Measurements from ENCODE around the gene CSF2.
"Not testable (repeated sequence)": the region's sequence is repeated elsewhere in the genome, so short reads cannot be mapped to it uniquely, and the experiment has no call there.

CSF2 gene

DNA sequence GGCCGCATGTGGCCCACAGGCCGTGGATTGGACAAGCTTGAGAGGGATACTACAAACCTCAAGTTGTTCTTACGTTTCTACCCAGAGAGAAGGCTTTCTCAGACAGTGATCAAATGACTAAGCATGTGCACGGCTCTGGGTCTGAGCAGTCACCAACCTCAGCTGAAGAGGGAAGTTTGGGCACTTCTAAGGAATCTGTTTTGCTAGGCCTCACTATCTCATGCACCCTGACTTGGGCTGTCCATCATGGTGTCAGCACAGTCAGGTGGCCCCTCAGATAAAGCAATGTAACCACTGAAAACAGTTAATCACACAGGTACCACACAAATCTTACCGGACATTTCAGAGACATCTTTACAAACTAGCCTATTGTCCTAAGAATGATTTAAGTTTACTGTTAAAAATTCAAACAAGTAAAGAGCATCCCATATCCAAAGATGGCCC lies 24.6 kb downstream of the CSF2 start:
- H3K36me3 Mint-ChIP-seq (ENCODE audit: low read depth) = peaks cover 16% of the 10 kb centered on the region
- no peak overlapping the region for H3K4me3 Mint-ChIP-seq

GRCh38 chr5:132098621-132099020 lies 25.0 kb downstream of the CSF2 start:
- Mint-ChIP-seq H3K27ac (peak overlapping the region; percentile 71), H3K27me3 (ENCODE audit: low read depth) (no peaks in the 10 kb centered on the region), H3K4me1 (ENCODE audit: low read depth) (peaks cover 75% of the 10 kb centered on the region), H3K4me3 (peak overlapping the region; percentile 56), H3K36me3 (ENCODE audit: low read depth) (peaks cover 16% of the 10 kb centered on the region), H3K9me3 (no peaks in the 10 kb centered on the region)
- no peak for DNase-seq (ENCODE audit: low spot score)

More for the DNA sequence above, 24.6 kb downstream of the CSF2 start:
- Mint-ChIP-seq H3K27ac (peak overlapping the region; percentile 50), H3K9me3 (no peaks in the 10 kb centered on the region), H3K27me3 (ENCODE audit: low read depth) (no peaks in the 10 kb centered on the region), H3K4me1 (ENCODE audit: low read depth) (peaks cover 74% of the 10 kb centered on the region)
- peak; percentile 69 for DNase-seq (ENCODE audit: low spot score)

GRCh38 chr5:132099076-132099748 lies 25.6 kb downstream of the CSF2 start:
- H3K4me3 Mint-ChIP-seq = peak overlapping the region; percentile 56
- H3K36me3 Mint-ChIP-seq (ENCODE audit: low read depth) = peaks cover 16% of the 10 kb centered on the region
- H3K27me3 Mint-ChIP-seq (ENCODE audit: low read depth) = no peaks in the 10 kb centered on the region
- peaks cover 75% of the 10 kb centered on the region for H3K4me1 Mint-ChIP-seq (ENCODE audit: low read depth)
- peak; percentile 89 for DNase-seq (ENCODE audit: low spot score)
- H3K27ac Mint-ChIP-seq = peak overlapping the region; percentile 71
- H3K9me3 Mint-ChIP-seq = no peaks in the 10 kb centered on the region

- no peaks in the 10 kb centered on the region for H3K27me3 Mint-ChIP-seq (ENCODE audit: low read depth)
- H3K9me3 Mint-ChIP-seq = no peaks in the 10 kb centered on the region
- peak; percentile 54 for DNase-seq (ENCODE audit: low spot score)
- peak overlapping the region; percentile 44 for H3K4me3 Mint-ChIP-seq
- peaks cover 20% of the 10 kb centered on the region for H3K36me3 Mint-ChIP-seq (ENCODE audit: low read depth)
- H3K4me1 Mint-ChIP-seq (ENCODE audit: low read depth) = peaks cover 80% of the 10 kb centered on the region
- H3K27ac Mint-ChIP-seq = peak overlapping the region; percentile 71
Measured at GRCh38 chr5:132099905-132100304, 26.3 kb downstream of the CSF2 start.

GRCh38 chr5:132100672-132101261 lies 27.2 kb downstream of the CSF2 start:
- Mint-ChIP-seq H3K27me3 (ENCODE audit: low read depth) (no peaks in the 10 kb centered on the region), H3K9me3 (no peaks in the 10 kb centered on the region), H3K4me3 (peak overlapping the region; percentile 52), H3K36me3 (ENCODE audit: low read depth) (peaks cover 21% of the 10 kb centered on the region), H3K27ac (peak overlapping the region; percentile 83), H3K4me1 (ENCODE audit: low read depth) (peaks cover 79% of the 10 kb centered on the region)
- peak; percentile 58 for DNase-seq (ENCODE audit: low spot score)

DNA sequence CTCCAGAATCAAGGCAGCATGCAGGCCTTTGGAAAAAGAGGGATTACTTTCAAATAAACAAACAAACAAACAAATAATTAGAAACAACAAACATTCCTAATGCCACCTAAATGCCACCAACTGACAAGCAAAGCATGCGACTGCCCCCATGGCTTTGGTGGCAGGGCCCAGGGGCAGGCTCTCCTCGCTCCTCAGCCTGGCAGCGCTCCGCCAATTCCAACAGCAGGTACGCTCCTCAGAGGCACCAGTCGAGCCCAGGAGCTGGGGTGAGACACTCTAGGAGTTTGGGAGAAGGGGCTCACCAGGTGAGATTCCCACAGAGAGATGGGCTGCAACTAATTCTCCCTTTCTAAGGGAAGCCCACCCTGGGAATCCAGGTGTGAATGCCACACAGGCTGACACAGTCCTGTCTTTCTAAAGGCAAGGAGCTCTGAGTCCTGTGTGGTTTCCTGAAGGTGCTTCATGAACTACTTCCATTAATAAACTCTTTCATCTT lies 27.8 kb downstream of the CSF2 start:
- Mint-ChIP-seq H3K4me1 (ENCODE audit: low read depth) (peaks cover 78% of the 10 kb centered on the region), H3K27me3 (ENCODE audit: low read depth) (no peaks in the 10 kb centered on the region), H3K9me3 (no peaks in the 10 kb centered on the region), H3K27ac (peak overlapping the region; percentile 83), H3K36me3 (ENCODE audit: low read depth) (peaks cover 25% of the 10 kb centered on the region), H3K4me3 (peak overlapping the region; percentile 52)
- no peak for DNase-seq (ENCODE audit: low spot score)

DNA sequence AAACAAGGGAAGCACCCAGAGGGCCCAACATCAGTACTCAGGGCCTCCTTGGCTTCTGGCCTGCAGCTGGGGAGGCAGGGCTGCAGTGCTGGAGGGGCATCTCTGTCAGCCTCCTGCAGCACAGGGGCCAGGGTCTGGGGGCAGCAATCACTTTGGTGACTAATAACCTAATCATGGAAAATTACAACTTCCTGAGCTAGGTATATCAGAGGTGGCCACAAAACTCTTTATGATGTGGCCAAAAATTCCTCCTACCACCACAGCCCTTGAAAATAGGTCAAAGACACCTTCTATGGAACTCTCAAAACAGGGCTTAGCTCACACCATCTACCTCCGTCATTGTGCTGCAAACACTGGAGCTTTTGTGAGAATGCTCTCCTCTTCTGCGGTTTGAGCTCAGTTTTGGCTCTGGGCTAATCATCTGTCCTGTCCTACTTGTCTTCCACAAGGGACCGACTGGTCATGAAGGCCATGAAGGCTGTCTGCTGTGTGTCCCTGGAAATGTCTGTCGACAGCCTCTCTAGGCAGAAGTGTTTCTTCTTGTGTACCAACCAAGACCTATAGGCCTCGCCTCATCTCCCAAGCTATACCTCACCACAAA lies 28.6 kb downstream of the CSF2 start:
- Mint-ChIP-seq H3K4me1 (ENCODE audit: low read depth) (peaks cover 76% of the 10 kb centered on the region), H3K36me3 (ENCODE audit: low read depth) (peaks cover 22% of the 10 kb centered on the region), H3K27ac (peak overlapping the region; percentile 91), H3K4me3 (peak overlapping the region; percentile 58), H3K27me3 (ENCODE audit: low read depth) (no peaks in the 10 kb centered on the region), H3K9me3 (no peaks in the 10 kb centered on the region)
- peak; percentile 74 for DNase-seq (ENCODE audit: low spot score)

DNA sequence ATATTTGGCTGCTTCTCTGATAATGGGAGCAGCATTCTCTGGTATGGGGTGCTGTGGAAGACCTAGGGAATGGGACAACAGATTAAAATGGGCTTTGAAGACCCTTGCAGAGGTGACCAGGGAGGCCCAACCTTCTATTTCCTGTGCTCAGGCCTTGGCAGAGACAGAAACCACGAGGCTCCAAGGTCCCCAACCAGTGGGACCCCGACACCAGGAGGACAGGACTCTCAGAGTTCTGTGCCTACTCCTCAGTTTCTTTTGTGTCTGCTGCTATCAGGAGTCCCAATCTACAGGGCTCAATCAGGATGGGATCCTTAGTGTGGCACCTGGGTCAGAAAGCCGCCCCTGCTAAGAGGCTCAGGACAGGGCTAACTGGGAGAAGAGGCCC lies 29.3 kb downstream of the CSF2 start:
- H3K27me3 Mint-ChIP-seq (ENCODE audit: low read depth) = no peaks in the 10 kb centered on the region

DNA sequence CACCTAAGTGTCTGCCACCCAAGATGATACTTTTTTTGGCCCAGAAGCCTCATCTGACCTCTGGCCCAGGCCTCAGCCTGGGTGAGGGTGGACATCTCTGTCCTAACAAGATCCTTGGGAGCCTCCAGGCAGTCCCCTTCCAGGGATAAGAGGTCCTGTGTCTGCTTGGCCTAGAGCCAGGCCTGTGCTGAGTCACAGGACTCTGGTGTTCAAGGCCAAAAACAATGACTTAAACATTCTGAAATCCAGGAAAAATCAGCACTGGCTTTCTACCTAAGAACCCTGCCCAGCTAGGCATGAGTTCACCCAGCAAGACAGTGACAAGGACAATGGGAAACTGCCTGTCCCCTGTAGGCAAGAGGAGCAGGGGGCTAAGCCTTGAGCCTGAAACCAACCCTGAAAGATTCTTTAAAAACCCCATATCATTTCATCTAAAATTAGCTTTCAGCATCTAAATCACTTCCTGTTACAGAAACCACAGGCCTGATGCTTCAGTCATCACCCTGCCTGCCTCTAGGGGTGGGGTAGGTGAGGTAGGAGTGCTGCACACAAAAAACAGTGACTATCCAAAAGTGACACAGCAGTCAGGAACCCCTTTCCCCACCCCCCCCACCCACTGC lies 29.9 kb downstream of the CSF2 start:
- Mint-ChIP-seq H3K4me3 (peak overlapping the region; percentile 58), H3K27me3 (ENCODE audit: low read depth) (no peaks in the 10 kb centered on the region), H3K36me3 (ENCODE audit: low read depth) (peaks cover 23% of the 10 kb centered on the region), H3K4me1 (ENCODE audit: low read depth) (peaks cover 75% of the 10 kb centered on the region), H3K27ac (peak overlapping the region; percentile 91), H3K9me3 (peaks cover 7% of the 10 kb centered on the region)
- DNase-seq (ENCODE audit: low spot score) = peak; percentile 80

More for the DNA sequence above, 29.3 kb downstream of the CSF2 start:
- Mint-ChIP-seq H3K9me3 (peaks cover 5% of the 10 kb centered on the region), H3K4me3 (peak overlapping the region; percentile 58), H3K27ac (peak overlapping the region; percentile 91), H3K4me1 (ENCODE audit: low read depth) (peaks cover 77% of the 10 kb centered on the region), H3K36me3 (ENCODE audit: low read depth) (peaks cover 25% of the 10 kb centered on the region)
- DNase-seq (ENCODE audit: low spot score) = no peak

- Mint-ChIP-seq H3K4me3 (peak overlapping the region; percentile 58), H3K36me3 (ENCODE audit: low read depth) (peaks cover 24% of the 10 kb centered on the region), H3K27ac (peak overlapping the region; percentile 91), H3K27me3 (ENCODE audit: low read depth) (no peaks in the 10 kb centered on the region), H3K9me3 (peaks cover 13% of the 10 kb centered on the region), H3K4me1 (ENCODE audit: low read depth) (peaks cover 72% of the 10 kb centered on the region)
- no peak for DNase-seq (ENCODE audit: low spot score)
Measured at GRCh38 chr5:132103969-132104391, 30.4 kb downstream of the CSF2 start.

DNA sequence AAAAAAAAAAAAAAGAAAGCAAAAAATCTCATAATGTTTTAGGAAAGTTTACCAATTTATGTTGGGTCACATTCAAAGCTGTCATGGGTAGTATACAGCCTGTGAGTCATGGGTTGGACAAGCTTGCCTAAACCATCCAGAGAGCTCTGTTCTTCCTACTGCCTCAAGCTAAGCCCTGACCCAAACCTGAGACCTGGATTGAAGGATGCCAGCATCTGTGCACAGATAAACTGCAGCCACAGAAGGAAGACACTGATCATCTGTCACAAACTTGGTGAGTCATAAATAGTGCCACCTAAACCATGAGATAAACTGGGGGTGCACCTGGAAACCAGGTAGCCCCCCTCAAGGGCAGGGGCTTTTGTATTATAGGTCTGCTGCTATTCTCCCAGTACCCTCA lies 31.0 kb downstream of the CSF2 start:
- Mint-ChIP-seq H3K36me3 (ENCODE audit: low read depth) (peaks cover 26% of the 10 kb centered on the region), H3K27ac (peak overlapping the region; percentile 91), H3K4me1 (ENCODE audit: low read depth) (peaks cover 68% of the 10 kb centered on the region), H3K9me3 (peaks cover 14% of the 10 kb centered on the region), H3K4me3 (peak overlapping the region; percentile 58), H3K27me3 (ENCODE audit: low read depth) (no peaks in the 10 kb centered on the region)
- no peak for DNase-seq (ENCODE audit: low spot score)

DNA sequence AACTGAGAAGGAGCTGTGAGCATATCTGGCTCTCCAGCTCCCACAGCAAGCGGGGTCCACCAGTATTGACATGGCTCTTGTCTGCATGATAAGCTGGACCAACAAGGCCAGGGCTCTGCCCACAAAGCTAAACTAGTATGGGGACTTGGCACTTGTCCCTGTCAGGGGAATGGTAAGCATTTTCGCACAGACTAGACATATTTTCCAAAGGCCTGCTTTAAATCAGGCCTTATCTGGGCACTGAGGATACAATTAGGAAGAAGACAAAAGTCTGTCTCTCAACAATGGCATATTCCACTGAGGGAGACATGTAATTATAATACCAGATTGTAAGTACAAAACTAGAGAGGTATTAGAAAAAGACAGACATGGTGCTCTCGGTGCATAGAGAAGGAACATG lies 32.1 kb downstream of the CSF2 start:
- no peak for DNase-seq (ENCODE audit: low spot score)
- Mint-ChIP-seq H3K9me3 (peaks cover 18% of the 10 kb centered on the region), H3K4me1 (ENCODE audit: low read depth) (peaks cover 67% of the 10 kb centered on the region), H3K27me3 (ENCODE audit: low read depth) (no peaks in the 10 kb centered on the region), H3K36me3 (ENCODE audit: low read depth) (peaks cover 29% of the 10 kb centered on the region), H3K4me3 (no peak overlapping the region), H3K27ac (peak overlapping the region; percentile 58)

GRCh38 chr5:132108495-132108894 lies 34.9 kb downstream of the CSF2 start:
- H3K27ac Mint-ChIP-seq = peak overlapping the region; percentile 69

DNA sequence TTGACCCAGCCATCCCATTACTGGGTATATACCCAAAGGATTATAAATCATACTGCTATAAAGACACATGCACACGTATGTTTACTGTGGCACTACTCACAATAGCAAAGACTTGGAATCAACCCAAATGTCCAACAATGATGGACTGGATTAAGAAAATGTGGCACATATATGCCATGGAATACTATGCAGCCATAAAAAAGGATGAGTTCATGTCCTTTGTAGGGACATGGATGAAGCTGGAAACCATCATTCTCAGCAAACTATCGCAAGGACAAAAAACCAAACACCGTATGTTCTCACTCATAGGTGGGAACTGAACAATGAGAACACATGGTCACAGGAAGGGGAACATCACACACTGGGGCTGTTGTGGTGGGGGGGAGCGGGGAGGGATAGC lies 35.4 kb downstream of the CSF2 start:
- Mint-ChIP-seq H3K36me3 (ENCODE audit: low read depth) (peaks cover 41% of the 10 kb centered on the region), H3K9me3 (peaks cover 30% of the 10 kb centered on the region), H3K4me1 (ENCODE audit: low read depth) (peaks cover 63% of the 10 kb centered on the region), H3K4me3 (peak overlapping the region; percentile 28), H3K27ac (peak overlapping the region; percentile 20)
- H3K27me3 Mint-ChIP-seq (ENCODE audit: low read depth); DNase-seq (ENCODE audit: low spot score): not testable (repeated sequence)

More at GRCh38 chr5:132108495-132108894, 34.9 kb downstream of the CSF2 start:
- peak overlapping the region; percentile 28 for H3K4me3 Mint-ChIP-seq
- peaks cover 41% of the 10 kb centered on the region for H3K36me3 Mint-ChIP-seq (ENCODE audit: low read depth)
- H3K9me3 Mint-ChIP-seq = peaks cover 30% of the 10 kb centered on the region
- H3K4me1 Mint-ChIP-seq (ENCODE audit: low read depth) = peaks cover 65% of the 10 kb centered on the region
- not testable (repeated sequence) for H3K27me3 Mint-ChIP-seq (ENCODE audit: low read depth); DNase-seq (ENCODE audit: low spot score)
